ENCODE data around the gene STK35. TPM values are rescaled to one million over a fixed set of nuclear protein-coding genes. Genes with fewer than 3 reads are reported as not detected.

STK35 gene
- total and polyA plus RNA-seq, 2 experiments from 2014 or later = 14.2 to 59.7 TPM

GRCh38 chr20:2125474-2126112, 24.0 kb downstream of the STK35 start (continued):
- no peak for TF ChIP-seq ZNF462 (CRISPR knock-in tag; IDR thresholded peaks at IDR 0.05)

DNA sequence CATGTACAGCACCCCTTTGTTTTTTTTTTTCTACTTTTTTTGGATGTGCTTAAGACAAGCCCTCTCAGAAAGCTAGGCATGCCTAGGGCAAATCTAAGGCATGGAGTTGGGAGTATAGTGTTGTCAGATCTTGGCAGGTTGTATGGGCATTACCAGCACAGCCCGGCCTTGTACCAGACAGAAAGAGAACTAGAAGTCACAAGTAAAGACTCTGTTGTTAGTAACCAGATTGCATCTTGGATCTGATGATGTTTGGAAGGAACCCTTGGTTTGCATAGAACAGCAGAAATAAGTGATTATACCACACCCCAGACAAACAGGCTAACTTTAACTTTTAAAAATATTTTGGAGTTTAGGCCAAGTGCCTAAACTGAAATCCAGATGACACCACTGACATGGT, 25.6 kb downstream of the STK35 start:
- Histone ChIP-seq H3K27me3 (ENCODE audit: insufficient read depth) (no peaks in the 10 kb centered on the region), H3K79me2 (replicated peaks; ENCODE audit: insufficient read depth) (peaks cover 99% of the 10 kb centered on the region), H3K4me2 (no peak overlapping the region), H3K36me3 (ENCODE audit: insufficient read depth) (no peaks in the 10 kb centered on the region), H3K9me2 (ENCODE audit: insufficient read depth) (no peaks in the 10 kb centered on the region), H3F3A (replicated peaks; ENCODE audit: low read depth) (no peaks in the 10 kb centered on the region), H2AFZ (no peak overlapping the region), H3K27ac (ENCODE audit: low read depth) (no peak overlapping the region), H3K4me1 (ENCODE audit: insufficient read depth) (peaks cover 19% of the 10 kb centered on the region), H3K4me3 (no peak overlapping the region), H4K20me1 (replicated peaks; ENCODE audit: insufficient read depth) (peaks cover 59% of the 10 kb centered on the region)
- ATAC-seq (no peak), DNase-seq (ENCODE audit: low spot score) (no peak)
- Mint-ChIP-seq H3K4me1 (peaks cover 34% of the 10 kb centered on the region), H3K4me3 (no peak overlapping the region), H3K27ac (no peak overlapping the region), H3K36me3 (ENCODE audit: low read depth) (no peaks in the 10 kb centered on the region), H3K27me3 (ENCODE audit: insufficient read depth, low read depth, poor library complexity) (peaks cover 13% of the 10 kb centered on the region), H3K9me3 (no peaks in the 10 kb centered on the region)
- TF ChIP-seq ZNF114 (CRISPR knock-in tag; IDR thresholded peaks at IDR 0.05) (no peak), JUNB (IDR thresholded peaks at IDR 0.05; ENCODE audit: unreplicated experiment) (no peak), STAT1 (IDR thresholded peaks at IDR 0.05; ENCODE audit: unreplicated experiment) (no peak), CREB1 (CRISPR knock-in tag; IDR thresholded peaks at IDR 0.05; ENCODE audit: low read depth) (no peak), ZNF331 (CRISPR knock-in tag; IDR thresholded peaks at IDR 0.05; ENCODE audit: low read depth) (no peak), ZNF462 (CRISPR knock-in tag; IDR thresholded peaks at IDR 0.05) (no peak)
- TF ChIP-seq, protein P1, sequence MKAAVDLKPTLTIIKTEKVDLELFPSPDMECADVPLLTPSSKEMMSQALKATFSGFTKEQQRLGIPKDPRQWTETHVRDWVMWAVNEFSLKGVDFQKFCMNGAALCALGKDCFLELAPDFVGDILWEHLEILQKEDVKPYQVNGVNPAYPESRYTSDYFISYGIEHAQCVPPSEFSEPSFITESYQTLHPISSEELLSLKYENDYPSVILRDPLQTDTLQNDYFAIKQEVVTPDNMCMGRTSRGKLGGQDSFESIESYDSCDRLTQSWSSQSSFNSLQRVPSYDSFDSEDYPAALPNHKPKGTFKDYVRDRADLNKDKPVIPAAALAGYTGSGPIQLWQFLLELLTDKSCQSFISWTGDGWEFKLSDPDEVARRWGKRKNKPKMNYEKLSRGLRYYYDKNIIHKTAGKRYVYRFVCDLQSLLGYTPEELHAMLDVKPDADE (IDR thresholded peaks at IDR 0.05) = no peak
